H1 (cell line): ENCODE results near the gene HLA-A. TPM values are rescaled to one million over a fixed set of nuclear protein-coding genes. Genes with fewer than 3 reads are reported as not detected.

ENCODE experiments used
- ASH2L ChIP-seq: fragments of 200-600, 300-600 bp; sonication (generic); IDR thresholded peaks from one replicate; pipeline ENCODE4 v1.7.1; 2017; ENCODE audit warnings: low read length
- BCL11A ChIP-seq, 2 experiments: IDR thresholded peaks; one replicate each; pipeline ENCODE4 v1.6.1; 2011; ENCODE audit warnings: low read depth in 2 of 2, low read length in 2 of 2, mild to moderate bottlenecking in 2 of 2
- KDM1A ChIP-seq: fragments of 200-600, 300-600 bp; sonication (generic); IDR thresholded peaks from 2 replicates; pipeline ENCODE4 v1.7.1; 2016; ENCODE audit warnings: mild to moderate bottlenecking, low read length, borderline replicate concordance
- MAFK ChIP-seq: IDR thresholded peaks from 2 replicates; pipeline ENCODE4 v1.6.1; 2012; ENCODE audit warnings: low read depth, mild to moderate bottlenecking, improper control_type of control experiment, low read length
- NRF1 ChIP-seq: IDR thresholded peaks from 2 replicates; pipeline ENCODE4 v1.6.1; 2011; ENCODE audit warnings: mild to moderate bottlenecking, low read depth, low read length, improper control_type of control experiment
- PHF8 ChIP-seq: fragments of 200-600 bp; sonication (generic); conservative IDR thresholded peaks from 2 replicates; pipeline ENCODE4 v1.7.1; 2012; ENCODE audit warnings: low read depth, mild to moderate bottlenecking, inconsistent platforms, low read length, moderate library complexity
- RAD21 ChIP-seq, 2 experiments: IDR thresholded peaks in 1 of 2; conservative IDR thresholded peaks in 1 of 2; 2 replicates each; pipeline ENCODE4 v1.6.1; 2011; ENCODE audit warnings: low read depth in 2 of 2, low read length in 2 of 2, improper control_type of control experiment in 1 of 2, inconsistent platforms in 1 of 2, mild to moderate bottlenecking in 1 of 2, moderate library complexity in 1 of 2
- SIN3A ChIP-seq, 2 experiments: IDR thresholded peaks in 1 of 2; conservative IDR thresholded peaks in 1 of 2; 2 replicates each; pipeline ENCODE4 v1.6.1; 2011 to 2012; ENCODE audit warnings: low read length in 2 of 2, improper control_type of control experiment in 1 of 2, low read depth in 1 of 2, mild to moderate bottlenecking in 1 of 2
- SUZ12 ChIP-seq: fragments of 200-600 bp; sonication (generic); IDR thresholded peaks from 2 replicates; pipeline ENCODE4 v1.6.1; 2012; ENCODE audit warnings: mild to moderate bottlenecking, inconsistent platforms, low read length, moderate library complexity, mixed read lengths
- TBP ChIP-seq: IDR thresholded peaks from 2 replicates; pipeline ENCODE4 v1.6.1; 2011; ENCODE audit warnings: low read depth, low read length, improper control_type of control experiment
- polyA plus RNA-seq, 7 experiments: library from polyadenylated mRNA; depleted of rRNA in 3 of 7; stranded (reverse) in 5 of 7; unstranded in 2 of 7; fragments of >200 nt in 5 of 7; fragments of 200-250 nt in 2 of 7; gene quantifications; 1 replicate in 5 of 7; 2 replicates in 1 of 7; 4 replicates in 1 of 7; pipeline versions ENCODE4 v1.2.1 to v1.2.3, GENCODE V29; 2011 to 2013; ENCODE audit warnings: missing spikeins in 2 of 7, mixed read lengths in 2 of 7
- total RNA-seq: library from RNA; stranded (reverse); fragmentation: NEBNext Ultra II Directional; extraction: Animal tissue kit (Norgen Biotek cat#: 25700); gene quantifications from 2 replicates; pipeline ENCODE4 v1.2.1, GENCODE V29; 2021

Gene HLA-A
- total and polyA plus RNA-seq, 2 of the 8 experiments (the other 6 are each of a cell fraction or from before 2014, with no cell fraction given), result 221 to 474 TPM

GRCh38 chr6:29976588-29977424 is 34.5 kb downstream of the HLA-A start (continued):
- TF ChIP-seq MAFK (no peak), BCL11A (IDR thresholded peaks at IDR 0.05; ENCODE audit: low read depth in 2 of 2, low read length in 2 of 2) (no peak), PHF8 (no peak), NRF1 (no peak), RAD21 (IDR thresholded peaks at IDR 0.05 in 1 of 2, conservative IDR thresholded peaks at IDR 0.05 in 1 of 2; ENCODE audit: low read depth in 2 of 2, low read length in 2 of 2) (peak in 1 of 2 experiments; percentile 25; a peak in 2 of 4 replicates), SUZ12 (peak; percentile 84), KDM1A (no peak; the same call in 1 of the 2 replicates), ASH2L (no peak), SIN3A (conservative IDR thresholded peaks at IDR 0.05 in 1 of 2, IDR thresholded peaks at IDR 0.05 in 1 of 2; ENCODE audit: low read depth in 1 of 2, low read length in 2 of 2) (no peak), TBP (no peak)
